GM21529 (cell line): ENCODE measurements around the gene OR13G1.
"Not testable (repeated sequence)": the region's sequence is repeated elsewhere in the genome, so short reads cannot be mapped to it uniquely, and the experiment has no call there.

Source experiments
- ATAC-seq: cut with Tn5 transposase; IDR thresholded peaks from one replicate; pipeline ENCODE4 v1.9.1; 2021; ENCODE audit not compliant: unreplicated experiment

Gene OR13G1

GRCh38 chr1:247679639-247680038, at the start of gene OR13G1:
OR13G1 (minus strand) TSS chr1:247679739; CDS start chr1:247673041, 6,698 bp downstream.
- no peak for ATAC-seq

GRCh38 chr1:247721222-247721621, 41.7 kb upstream of the OR13G1 start:
- no peak for ATAC-seq

- no peak for ATAC-seq
Observed at GRCh38 chr1:247716546-247716945, 37.0 kb upstream of the OR13G1 start, which contains the start of gene OR6F1. OR6F1 (minus strand) TSS chr1:247716646; CDS start chr1:247712755, 3,891 bp downstream.

- no peak for ATAC-seq
Observed at GRCh38 chr1:247713753-247714152, 34.2 kb upstream of the OR13G1 start.

- ATAC-seq, result not testable (repeated sequence)
Observed at GRCh38 chr1:247710681-247711080, 31.1 kb upstream of the OR13G1 start.

GRCh38 chr1:247701338-247701737, 21.8 kb upstream of the OR13G1 start:
- no peak for ATAC-seq

- peak; percentile 96 for ATAC-seq
Observed at GRCh38 chr1:247681288-247681897, 1.9 kb upstream of the OR13G1 start.

- no peak for ATAC-seq
Observed at GRCh38 chr1:247680171-247680570, 632 bp upstream of the OR13G1 start.

- no peak for ATAC-seq
Observed at GRCh38 chr1:247669225-247669624, 10.3 kb downstream of the OR13G1 start.

- ATAC-seq, result no peak
Observed at GRCh38 chr1:247656221-247656875, 23.2 kb downstream of the OR13G1 start.

- ATAC-seq, result no peak
Observed at GRCh38 chr1:247653040-247653439, 26.5 kb downstream of the OR13G1 start.

GRCh38 chr1:247647864-247648263, 31.7 kb downstream of the OR13G1 start:
- ATAC-seq, result no peak

GRCh38 chr1:247646867-247647266, 32.7 kb downstream of the OR13G1 start:
- ATAC-seq, result no peak

- no peak for ATAC-seq
Observed at GRCh38 chr1:247642742-247643141, 36.8 kb downstream of the OR13G1 start.

GRCh38 chr1:247639381-247639981, 40.1 kb downstream of the OR13G1 start:
- ATAC-seq, result no peak

GRCh38 chr1:247638781-247639180, 40.8 kb downstream of the OR13G1 start:
- ATAC-seq, result no peak

GRCh38 chr1:247638011-247638410, 41.5 kb downstream of the OR13G1 start:
- no peak for ATAC-seq

GRCh38 chr1:247627951-247628350, 51.6 kb downstream of the OR13G1 start:
- no peak for ATAC-seq
